ENCODE data around the gene EMB. TPM values are rescaled to one million over a fixed set of nuclear protein-coding genes. Genes with fewer than 3 reads are reported as not detected.
A peak's percentile ranks its signal among the peaks of the same experiment; 100 is the strongest.
"Not testable (repeated sequence)": the region's sequence is repeated elsewhere in the genome, so short reads cannot be mapped to it uniquely, and the experiment has no call there.

Gene EMB
- polyA plus RNA-seq, 3 donors = 51.9 to 191 (median 131) TPM

DNA sequence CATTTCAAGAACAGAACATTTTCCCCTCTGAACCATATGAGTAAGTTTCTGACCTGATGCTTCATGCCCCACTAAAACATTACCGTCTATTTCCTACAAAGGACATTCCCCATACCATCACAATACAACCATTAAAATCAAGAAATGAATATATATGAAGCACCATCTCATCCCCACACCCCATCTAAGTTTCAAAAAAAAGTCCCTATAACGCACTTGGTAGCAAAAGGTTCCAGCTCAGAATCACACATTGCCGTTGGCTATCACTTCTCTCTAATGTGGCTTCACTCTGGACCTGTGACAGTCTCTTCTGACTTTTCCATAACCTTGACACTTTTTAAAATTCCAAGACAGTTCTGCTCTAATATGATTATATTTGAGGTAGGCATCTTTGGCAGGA, 5.9 kb downstream of the EMB start:
- intact Hi-C loops (cut with micrococcal nuclease) = no loop called here
- H3K27ac Mint-ChIP-seq = peak overlapping the region in 5 of 7 donors; percentile 15 to 80 (median 77)

DNA sequence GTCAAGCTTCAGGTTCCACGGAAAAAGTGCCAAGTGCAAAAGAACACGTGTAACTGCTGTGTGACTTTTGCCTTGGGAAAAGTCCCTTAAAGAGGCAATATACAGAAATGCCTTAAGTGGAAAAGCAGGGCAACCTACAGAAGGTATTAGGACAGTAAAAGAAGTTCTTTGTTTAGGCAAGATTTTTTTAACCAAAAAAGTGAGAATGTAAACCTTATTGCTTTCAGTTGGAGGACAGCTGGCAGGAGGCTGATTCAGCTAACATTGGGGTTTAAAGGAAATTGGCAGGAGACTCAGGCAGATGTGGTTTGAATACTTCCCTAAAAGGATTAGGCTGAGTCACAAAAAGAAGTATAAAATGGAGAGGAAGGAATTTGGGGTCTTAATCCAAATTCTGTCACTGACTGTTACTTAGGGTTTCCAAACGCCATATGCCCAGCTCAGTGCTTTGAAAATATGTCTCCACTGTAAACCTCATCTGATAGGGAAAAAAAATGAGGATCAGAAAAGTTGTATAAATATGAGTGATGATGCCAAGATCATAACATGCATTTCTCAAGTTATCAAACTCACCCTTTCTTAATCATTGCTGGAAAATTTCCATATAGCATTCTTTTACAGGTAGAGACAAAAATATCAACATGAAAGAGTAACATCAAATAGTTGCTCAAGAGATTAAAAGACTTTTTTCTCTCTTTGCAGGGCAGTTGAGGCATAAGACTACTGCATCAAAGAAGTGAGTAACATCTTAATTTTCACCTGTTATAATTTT, 9.8 kb downstream of the EMB start:
- H3K4me3 Mint-ChIP-seq = peak overlapping the region in 1 of 2 donors; percentile 64
- H3K27me3 ChIP-seq (ENCODE audit: control insufficient read depth in 2 of 2, insufficient read depth in 2 of 2, low read length in 2 of 2); H3K9ac ChIP-seq (ENCODE audit: insufficient read depth, low read length, poor library complexity, severe bottlenecking); H4K20me1 ChIP-seq (ENCODE audit: insufficient read depth, low read length); H2AFZ ChIP-seq (ENCODE audit: insufficient read depth, low read depth, low read length, poor library complexity, severe bottlenecking); H3K9me3 ChIP-seq (replicated peaks in 1 of 2; ENCODE audit: control insufficient read depth in 1 of 2, insufficient read depth in 1 of 2, low read length in 2 of 2); H3K9me3 Mint-ChIP-seq; H3K27me3 Mint-ChIP-seq (ENCODE audit: low read depth in 3 of 3); intact Hi-C loops (cut with micrococcal nuclease): not testable (repeated sequence)
- H3K36me3 ChIP-seq (replicated peaks in 1 of 2; ENCODE audit: control insufficient read depth in 1 of 2, insufficient read depth in 2 of 2, low read length in 2 of 2) = peaks cover 6 to 12% of the 10 kb centered on the region in 2 donors
- peaks cover 16 to 21% of the 10 kb centered on the region in 2 donors for H3K36me3 Mint-ChIP-seq
- H3K4me2 ChIP-seq (replicated peaks; ENCODE audit: extremely low read depth, low read length, poor library complexity, severe bottlenecking) = peak overlapping the region; percentile 64
- H3K4me1 ChIP-seq (ENCODE audit: control insufficient read depth in 1 of 2, insufficient read depth in 2 of 2, low read length in 2 of 2) = peaks cover 52 to 72% of the 10 kb centered on the region in 2 donors
- peak in 2 of 3 donors; percentile 29 to 37 for DNase-seq
- peak overlapping the region in 1 of 2 donors; percentile 76 for H3K27ac ChIP-seq (ENCODE audit: low read depth in 1 of 2, low read length in 2 of 2)
- 0% methylated on average over 1 of the region's 3 CpGs for WGBS (ENCODE audit: insufficient coverage)
- peak overlapping the region in 2 of 3 experiments; percentile 34 to 60 for H3K4me3 ChIP-seq (replicated peaks in 1 of 3; ENCODE audit: low read depth in 2 of 3, low read length in 3 of 3)
- H3K79me2 ChIP-seq (ENCODE audit: insufficient read depth, low read length) = peaks cover 100% of the 10 kb centered on the region
- H3K4me1 Mint-ChIP-seq = peaks cover 68% of the 10 kb centered on the region
- peak overlapping the region; percentile 5 to 92 (median 81) for H3K27ac Mint-ChIP-seq

More for the DNA sequence above, 5.9 kb downstream of the EMB start:
- no peaks in the 10 kb centered on the region for H3K9me3 ChIP-seq (replicated peaks in 1 of 2; ENCODE audit: control insufficient read depth in 1 of 2, insufficient read depth in 1 of 2, low read length in 2 of 2)
- no peaks in the 10 kb centered on the region for H3K27me3 ChIP-seq (ENCODE audit: control insufficient read depth in 2 of 2, insufficient read depth in 2 of 2, low read length in 2 of 2)
- H4K20me1 ChIP-seq (ENCODE audit: insufficient read depth, low read length) = no peaks in the 10 kb centered on the region
- H3K4me1 ChIP-seq (ENCODE audit: control insufficient read depth in 1 of 2, insufficient read depth in 2 of 2, low read length in 2 of 2) = peaks cover 70 to 85% of the 10 kb centered on the region in 2 donors
- peak overlapping the region; percentile 7 to 24 for H3K4me3 Mint-ChIP-seq
- H3K4me1 Mint-ChIP-seq = peaks cover 89% of the 10 kb centered on the region
- no peaks in the 10 kb centered on the region for H3K9me3 Mint-ChIP-seq
- TF ChIP-seq CTCF (IDR thresholded peaks at IDR 0.05) = no peak
- no peak overlapping the region for H3K4me2 ChIP-seq (replicated peaks; ENCODE audit: extremely low read depth, low read length, poor library complexity, severe bottlenecking)
- H3K9ac ChIP-seq (ENCODE audit: insufficient read depth, low read length, poor library complexity, severe bottlenecking) = no peak overlapping the region
- H3K4me3 ChIP-seq (replicated peaks in 1 of 3; ENCODE audit: low read depth in 2 of 3, low read length in 3 of 3) = no peak overlapping the region
- peak overlapping the region in 1 of 2 donors; percentile 28 for H3K27ac ChIP-seq (ENCODE audit: low read depth in 1 of 2, low read length in 2 of 2)
- no peak overlapping the region for H2AFZ ChIP-seq (ENCODE audit: insufficient read depth, low read depth, low read length, poor library complexity, severe bottlenecking)
- no peaks in the 10 kb centered on the region for H3K36me3 ChIP-seq (replicated peaks in 1 of 2; ENCODE audit: control insufficient read depth in 1 of 2, insufficient read depth in 2 of 2, low read length in 2 of 2)
- no peaks in the 10 kb centered on the region for H3K27me3 Mint-ChIP-seq (ENCODE audit: low read depth in 3 of 3)
- peaks cover 7 to 8% of the 10 kb centered on the region in 2 donors for H3K36me3 Mint-ChIP-seq
- 65% methylated on average over 3 of the region's 3 CpGs for WGBS (ENCODE audit: insufficient coverage)
- DNase-seq = no peak
- H3K79me2 ChIP-seq (ENCODE audit: insufficient read depth, low read length) = peaks cover 100% of the 10 kb centered on the region

DNA sequence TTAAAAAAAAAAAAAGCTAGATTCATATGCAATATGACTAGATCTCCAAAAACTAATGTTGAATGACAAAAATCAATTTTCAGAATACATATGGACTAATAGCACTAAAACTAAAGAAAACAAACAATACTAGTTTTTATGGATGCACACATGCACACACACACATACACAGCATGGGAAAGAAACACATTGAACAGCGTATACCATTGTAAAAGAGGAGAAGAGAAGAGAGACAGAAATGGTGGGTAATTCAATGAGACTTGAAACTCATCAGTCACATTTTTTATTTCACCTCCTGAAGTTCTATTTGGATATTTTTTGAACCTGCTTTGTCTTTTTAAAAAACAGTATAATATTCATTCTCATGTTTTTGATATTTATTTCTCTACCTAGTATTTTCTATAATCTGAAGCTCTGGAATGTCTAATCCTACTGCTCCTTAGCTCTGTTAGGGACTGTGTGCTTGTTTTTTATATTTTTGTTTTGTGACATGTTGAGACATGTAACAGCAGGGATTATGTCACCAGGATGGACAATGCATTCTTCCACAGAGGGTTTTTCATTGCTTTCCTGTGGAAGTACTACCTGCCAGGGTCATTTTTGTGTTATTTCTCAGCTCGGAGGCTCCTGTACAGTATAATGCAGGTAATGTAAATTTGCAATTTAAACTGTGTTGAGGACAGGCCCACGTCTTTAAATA, 17.8 kb downstream of the EMB start:
- H3K27me3 Mint-ChIP-seq (ENCODE audit: low read depth in 3 of 3); H3K4me3 Mint-ChIP-seq; H3K27me3 ChIP-seq (ENCODE audit: control insufficient read depth in 2 of 2, insufficient read depth in 2 of 2, low read length in 2 of 2); H3K9me3 Mint-ChIP-seq; H3K4me2 ChIP-seq (replicated peaks; ENCODE audit: extremely low read depth, low read length, poor library complexity, severe bottlenecking); DNase-seq; H2AFZ ChIP-seq (ENCODE audit: insufficient read depth, low read depth, low read length, poor library complexity, severe bottlenecking); intact Hi-C loops (cut with micrococcal nuclease); H4K20me1 ChIP-seq (ENCODE audit: insufficient read depth, low read length); H3K4me3 ChIP-seq (replicated peaks in 1 of 3; ENCODE audit: low read depth in 2 of 3, low read length in 3 of 3); H3K9me3 ChIP-seq (replicated peaks in 1 of 2; ENCODE audit: control insufficient read depth in 1 of 2, insufficient read depth in 1 of 2, low read length in 2 of 2); H3K9ac ChIP-seq (ENCODE audit: insufficient read depth, low read length, poor library complexity, severe bottlenecking): not testable (repeated sequence)
- Histone ChIP-seq H3K27ac (ENCODE audit: low read depth in 1 of 2, low read length in 2 of 2) (peak overlapping the region in 1 of 2 donors; percentile 65), H3K36me3 (replicated peaks in 1 of 2; ENCODE audit: control insufficient read depth in 1 of 2, insufficient read depth in 2 of 2, low read length in 2 of 2) (peaks cover 12 to 27% of the 10 kb centered on the region in 2 donors), H3K4me1 (ENCODE audit: control insufficient read depth in 1 of 2, insufficient read depth in 2 of 2, low read length in 2 of 2) (peaks cover 4 to 17% of the 10 kb centered on the region in 2 donors), H3K79me2 (ENCODE audit: insufficient read depth, low read length) (peaks cover 99% of the 10 kb centered on the region)
- H3K4me1 Mint-ChIP-seq = peaks cover 39% of the 10 kb centered on the region
- WGBS (ENCODE audit: insufficient coverage) = no CpG with 5 or more reads among the region's 3 CpGs
- peak overlapping the region in 5 of 7 donors; percentile 12 to 83 (median 56) for H3K27ac Mint-ChIP-seq
- H3K36me3 Mint-ChIP-seq = peaks cover 26 to 46% of the 10 kb centered on the region in 2 donors

Measured in CD14-positive monocyte (primary cell).